ENCODE results near the gene DPH1.

DPH1 gene

DNA sequence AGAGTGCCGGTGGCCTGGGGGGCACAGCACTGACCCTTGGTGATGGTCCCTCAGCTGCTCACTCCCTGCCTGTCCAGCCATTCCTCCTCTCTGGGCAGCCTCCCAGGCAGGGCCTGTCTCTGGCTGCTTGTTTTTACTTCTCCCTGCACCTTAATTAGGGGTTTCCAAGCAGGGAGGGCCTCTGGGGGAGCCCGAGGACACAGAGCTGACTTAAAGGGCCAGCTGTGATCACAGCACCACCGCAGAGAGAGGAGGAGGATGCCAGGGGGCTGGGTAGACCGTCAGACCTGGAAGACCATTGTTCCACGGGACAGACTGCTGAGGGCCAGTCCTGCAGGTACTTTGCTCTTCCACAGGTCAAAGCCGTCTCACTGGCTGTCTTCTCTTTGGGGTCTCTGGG lies 1.2 kb upstream of the DPH1 start:
- no peak for DNase-seq

DNA sequence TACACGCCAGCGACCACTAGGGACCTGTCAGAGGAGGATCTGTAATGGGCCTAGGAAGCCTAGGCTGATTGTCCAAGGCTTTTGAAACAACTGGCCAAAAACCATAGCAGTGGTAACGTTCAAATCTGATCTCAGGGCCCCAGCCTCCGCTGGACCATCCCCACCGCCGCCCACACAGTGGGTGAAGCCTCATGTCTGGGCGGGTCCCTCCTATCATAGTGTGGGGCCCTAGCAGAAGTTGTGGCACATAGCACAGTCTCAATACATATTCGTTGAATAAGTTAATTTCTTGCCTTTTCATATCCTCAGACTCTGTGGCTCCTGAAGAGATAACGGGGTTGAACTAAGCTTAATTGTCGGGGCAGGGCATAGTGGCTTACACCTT lies 818 bp downstream of the DPH1 start:
- no peak for DNase-seq

- DNase-seq, result no peak
Measured at GRCh38 chr17:2033153-2033552, 3.2 kb downstream of the DPH1 start.

DNA sequence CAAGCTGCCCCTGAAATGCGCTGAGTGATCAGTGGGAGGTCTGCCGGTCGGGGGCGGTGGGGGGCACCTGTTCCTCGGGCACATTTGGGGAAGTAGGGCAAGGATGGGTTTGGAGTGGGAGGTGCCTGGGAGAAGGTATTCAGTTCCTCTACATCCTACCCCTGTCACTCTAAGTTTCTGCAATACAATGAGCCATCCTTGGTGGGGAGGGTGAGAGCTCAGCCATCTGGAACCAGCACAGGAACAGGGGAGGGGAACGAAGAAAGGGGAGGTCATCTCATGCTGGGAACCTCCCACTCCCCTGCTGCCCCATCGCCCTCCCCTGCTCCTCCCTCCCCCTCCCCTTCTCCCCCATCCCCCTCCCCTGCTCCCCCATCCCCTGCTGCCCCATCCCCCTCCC lies 4.2 kb downstream of the DPH1 start:
- no peak for DNase-seq

- no peak for DNase-seq
Measured at GRCh38 chr17:2034806-2035540, 5.0 kb downstream of the DPH1 start.

DNA sequence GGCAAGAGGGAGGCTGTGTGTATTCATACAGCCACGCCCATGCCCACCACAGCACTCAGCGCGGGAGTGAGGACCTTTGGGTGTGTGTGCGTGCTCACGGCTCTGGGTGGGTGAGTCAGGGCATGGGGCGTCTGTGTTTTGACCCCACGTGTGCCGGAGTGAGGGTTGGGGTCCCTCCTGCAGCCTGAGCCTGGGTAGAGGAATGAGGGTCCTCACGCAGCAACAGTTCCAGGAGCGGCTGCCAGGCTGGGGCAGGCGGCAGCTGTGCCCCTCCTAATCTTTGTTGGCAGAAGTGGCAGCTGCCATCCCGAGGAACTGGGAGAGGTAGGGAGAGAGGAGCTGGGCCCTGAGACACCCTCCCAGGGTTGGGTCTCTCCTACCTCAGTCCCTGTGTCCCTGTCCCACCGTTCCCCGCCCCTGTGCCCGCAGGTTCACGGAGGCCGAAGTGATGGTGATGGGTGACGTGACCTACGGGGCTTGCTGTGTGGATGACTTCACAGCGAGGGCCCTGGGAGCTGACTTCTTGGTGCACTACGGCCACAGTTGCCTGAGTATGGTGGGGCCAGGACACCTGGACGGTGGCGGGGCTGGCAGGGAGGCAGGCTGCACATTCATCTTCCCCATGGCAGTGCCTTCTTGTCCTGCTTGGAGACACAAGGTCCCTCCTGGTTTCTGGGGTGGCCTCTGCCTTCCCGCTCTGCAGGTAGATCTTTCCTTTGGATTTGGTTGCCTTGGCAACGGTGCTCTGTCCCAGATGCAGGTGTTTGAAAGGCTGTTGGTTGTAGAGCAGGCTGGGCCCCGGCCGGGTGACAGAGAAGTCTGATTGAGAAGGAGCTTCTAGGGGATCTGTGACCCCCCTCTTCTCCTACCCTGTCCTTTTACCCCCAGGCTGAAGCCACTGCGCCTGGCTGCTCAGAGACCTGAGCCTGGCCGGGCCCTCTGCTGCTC lies 5.9 kb downstream of the DPH1 start:
- DNase-seq, result no peak

DNA sequence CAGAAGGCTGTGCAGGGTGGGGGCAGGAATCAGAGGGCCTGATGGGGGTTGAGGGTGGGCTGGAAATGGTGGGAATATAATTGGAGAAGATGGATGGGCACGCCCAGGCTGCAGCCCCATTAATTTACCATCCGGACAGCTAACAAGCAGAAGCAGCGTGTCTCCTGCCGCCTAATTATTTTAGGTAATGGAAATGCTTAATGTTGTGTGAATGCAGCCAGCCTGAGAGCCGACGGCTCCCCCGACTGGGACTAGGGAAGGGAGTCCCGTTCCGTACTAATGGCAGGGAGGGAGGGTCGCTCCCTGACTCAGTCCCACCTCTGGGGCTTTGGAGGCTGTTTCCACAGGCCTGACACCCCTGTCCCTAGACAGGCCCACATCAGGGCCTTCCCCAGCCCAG lies 7.2 kb downstream of the DPH1 start:
- no peak for DNase-seq

DNA sequence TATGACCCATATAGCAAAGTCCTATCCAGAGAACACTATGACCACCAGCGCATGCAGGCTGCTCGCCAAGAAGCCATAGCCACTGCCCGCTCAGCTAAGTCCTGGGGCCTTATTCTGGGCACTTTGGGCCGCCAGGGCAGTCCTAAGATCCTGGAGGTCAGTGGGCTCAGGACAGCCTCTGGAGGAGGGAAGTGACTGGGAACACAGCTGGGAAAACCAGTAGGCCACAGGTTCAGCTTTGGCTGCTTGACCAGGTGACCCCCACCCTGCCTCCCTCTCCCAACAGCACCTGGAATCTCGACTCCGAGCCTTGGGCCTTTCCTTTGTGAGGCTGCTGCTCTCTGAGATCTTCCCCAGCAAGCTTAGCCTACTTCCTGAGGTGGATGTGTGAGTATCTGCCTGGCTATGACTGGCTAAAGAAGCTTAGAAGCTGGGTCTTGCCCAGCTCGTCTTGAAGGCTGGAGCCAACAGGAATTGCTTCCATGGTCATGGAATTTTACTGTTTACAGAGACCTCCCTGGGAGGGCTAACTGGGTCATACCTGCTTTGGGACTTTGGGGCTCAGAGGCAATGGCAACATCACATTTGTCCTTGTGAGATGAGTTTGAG lies 10.4 kb downstream of the DPH1 start:
- DNase-seq, result no peak

GRCh38 chr17:2040942-2041560 lies 11.1 kb downstream of the DPH1 start:
- DNase-seq, result no peak

- peak; percentile 96 to 98 for DNase-seq
Measured at GRCh38 chr17:2041561-2042389, 11.8 kb downstream of the DPH1 start, which contains the start of gene OVCA2. Gene OVCA2 (plus strand): TSS chr17:2042022. CDS start chr17:2042048, 26 bp downstream.

DNA sequence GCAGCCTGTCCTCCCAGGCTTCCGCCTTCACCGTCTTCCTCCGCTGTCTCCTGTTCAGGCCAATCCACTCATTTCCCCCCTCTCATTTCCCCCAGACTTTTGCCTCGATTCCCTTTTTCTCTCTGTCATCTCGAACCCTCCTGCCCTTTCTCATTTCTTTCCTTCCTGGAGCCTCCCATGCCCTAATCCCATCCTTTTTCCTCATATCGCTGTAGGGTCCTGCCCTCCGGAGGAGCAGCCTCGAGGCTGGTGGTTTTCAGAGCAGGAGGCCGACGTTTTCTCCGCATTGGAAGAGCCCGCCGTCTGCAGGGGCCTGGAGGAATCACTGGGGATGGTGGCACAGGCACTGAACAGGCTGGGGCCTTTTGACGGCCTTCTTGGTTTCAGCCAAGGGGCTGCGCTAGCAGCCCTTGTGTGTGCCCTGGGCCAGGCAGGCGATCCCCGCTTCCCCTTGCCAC lies 12.5 kb downstream of the DPH1 start:
- DNase-seq, result no peak

DNA sequence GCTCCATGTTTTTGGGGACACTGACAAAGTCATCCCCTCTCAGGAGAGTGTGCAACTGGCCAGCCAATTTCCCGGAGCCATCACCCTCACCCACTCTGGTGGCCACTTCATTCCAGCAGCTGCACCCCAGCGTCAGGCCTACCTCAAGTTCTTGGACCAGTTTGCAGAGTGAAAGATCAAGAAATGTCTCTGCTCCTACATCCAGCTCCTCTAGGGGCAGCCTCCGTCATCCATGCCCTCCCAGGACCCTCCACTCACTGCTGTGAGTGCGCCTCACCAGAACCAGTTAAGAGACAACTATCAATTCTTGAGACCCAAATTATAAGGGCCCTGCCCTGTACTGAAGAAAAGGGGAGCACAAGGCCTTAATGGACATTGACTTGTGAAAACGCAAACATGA lies 13.0 kb downstream of the DPH1 start:
- no peak for DNase-seq

DNA sequence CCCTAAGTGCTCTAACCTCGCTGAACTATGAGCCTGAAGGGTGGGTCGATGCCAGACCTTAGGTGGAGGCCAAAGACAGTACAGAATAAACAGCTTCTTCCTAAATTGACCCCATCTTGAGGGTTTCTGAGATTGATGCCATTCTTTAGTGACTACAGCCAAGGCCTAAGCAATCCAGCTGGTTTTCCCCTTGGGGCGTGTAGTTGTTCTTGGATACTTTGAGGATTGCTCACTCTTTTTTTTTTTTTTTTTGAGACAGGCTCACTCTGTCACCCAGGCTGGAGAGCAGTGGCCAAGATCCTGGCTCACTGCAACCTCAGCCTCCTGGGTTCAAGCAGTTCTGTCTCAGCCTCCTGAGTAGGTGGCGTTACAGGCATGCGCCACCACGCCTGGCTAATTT lies 13.8 kb downstream of the DPH1 start:
- DNase-seq, result no peak

DNA sequence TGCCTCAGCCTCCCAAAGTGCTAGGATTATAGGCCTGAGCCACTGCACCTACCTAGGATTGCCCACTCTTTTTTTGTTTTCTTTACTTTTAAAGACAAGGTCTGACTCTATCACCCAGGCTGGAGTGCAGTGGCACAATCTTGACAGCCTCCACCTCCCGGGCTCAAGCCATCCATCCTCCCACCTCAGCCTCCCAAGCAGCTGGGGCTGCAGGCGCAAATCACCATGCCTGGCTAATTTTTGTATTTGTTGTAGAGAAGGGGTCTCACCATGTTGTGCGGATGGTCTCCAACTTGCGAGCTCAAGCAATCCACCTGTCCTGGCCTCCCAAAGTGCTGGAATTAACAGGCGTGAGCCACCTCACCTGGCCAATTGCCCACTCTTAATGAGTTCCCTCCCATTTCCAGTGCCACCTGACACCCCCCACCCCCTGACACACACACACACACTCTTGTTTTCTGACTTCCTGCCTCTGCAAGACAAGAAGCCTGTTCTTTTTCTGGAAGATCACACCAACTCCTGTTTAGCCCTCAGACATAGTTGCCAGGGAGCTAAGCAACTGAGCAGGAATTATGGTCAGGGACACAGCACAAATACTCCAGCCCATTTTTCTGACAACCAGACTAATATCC lies 14.4 kb downstream of the DPH1 start:
- no peak for DNase-seq

GRCh38 chr17:2047590-2047989 lies 17.6 kb downstream of the DPH1 start:
- no peak for DNase-seq

- no peak for DNase-seq
Measured at GRCh38 chr17:2048805-2049204, 18.9 kb downstream of the DPH1 start.

GRCh38 chr17:2049333-2050299 lies 19.7 kb downstream of the DPH1 start:
- DNase-seq, result peak; percentile 81 to 83

DNA sequence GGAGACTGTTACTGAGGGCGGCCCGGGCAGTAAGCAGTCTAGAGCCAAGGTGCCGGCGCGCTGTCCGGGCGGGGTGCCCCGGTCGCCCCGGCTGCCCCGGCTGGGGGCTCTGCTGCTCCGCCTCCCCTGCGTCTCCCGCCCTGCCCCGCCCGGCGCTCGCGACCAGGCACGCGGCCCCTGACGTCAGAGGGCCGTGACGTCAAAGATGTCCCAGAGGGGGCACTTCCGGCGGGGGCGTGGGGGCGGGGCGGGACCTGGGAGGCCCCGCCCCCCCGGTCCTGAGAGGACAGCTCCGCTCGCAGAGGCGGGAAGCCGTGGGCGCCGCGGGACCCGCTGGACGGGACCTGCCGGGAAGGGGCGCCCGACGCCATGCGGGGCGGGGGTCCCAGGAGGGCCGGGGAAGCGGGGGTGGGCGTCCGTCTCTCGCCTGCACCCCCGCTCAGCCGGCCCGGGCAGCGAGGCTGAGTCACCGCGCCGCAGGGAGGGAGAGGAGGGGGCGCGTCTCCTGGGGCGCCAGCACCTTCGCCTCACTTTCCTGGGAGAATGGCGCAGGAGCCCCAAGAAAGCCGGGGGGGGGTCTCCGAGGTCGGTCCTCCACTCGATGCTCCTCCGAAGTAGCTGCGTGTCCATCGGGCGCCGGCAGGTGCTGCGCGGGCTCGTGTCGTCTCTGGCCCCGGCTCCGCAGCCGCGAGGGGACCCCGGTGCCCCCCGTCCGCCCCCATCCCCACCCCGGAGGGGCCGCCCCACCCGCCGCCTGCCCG lies 20.5 kb downstream of the DPH1 start:
- DNase-seq, result peak in 1 of 2 donors; percentile 71

Measured in stimulated activated CD4-positive, alpha-beta T cell treated with anti-CD3 and anti-CD28 coated beads, Interleukin-2, amount 100 ng/mL, for 48 hours (primary cell).